Smooth muscle cell (in vitro differentiated cells): ENCODE measurements around the gene SF1. TPM values are rescaled to one million over a fixed set of nuclear protein-coding genes. Genes with fewer than 3 reads are reported as not detected.

Experiments used
- DNase-seq: peaks from one replicate; lab custom pipeline; 2025; ENCODE audit not compliant: unreplicated experiment; lab: John Stamatoyannopoulos, UW
- H2AFZ ChIP-seq: fragments of 200-600 bp; sonication (generic); 2 replicates; pipeline ENCODE4 v1.6.0; 2016; ENCODE audit warnings: antibody characterized with exemption, low read depth, mild to moderate bottlenecking
- H3F3A ChIP-seq: fragments of 200-600 bp; sonication (generic); 2 replicates; pipeline ENCODE4 v1.6.0; 2017; ENCODE audit warnings: antibody characterized with exemption, low read depth
- H3K27ac ChIP-seq: fragments of 200-600 bp; sonication (generic); 2 replicates; pipeline ENCODE4 v1.5.1; 2016; ENCODE audit warnings: low read depth, mild to moderate bottlenecking
- H3K27me3 ChIP-seq: fragments of 200-600 bp; sonication (generic); 2 replicates; pipeline ENCODE4 v1.6.1; 2016; ENCODE audit warnings: low read depth, mild to moderate bottlenecking
- H3K36me3 ChIP-seq: fragments of 200-600 bp; sonication (generic); 2 replicates; pipeline ENCODE4 v1.5.1; 2016; ENCODE audit warnings: low read depth
- H3K4me1 ChIP-seq: fragments of 200-600 bp; sonication (generic); 2 replicates; pipeline ENCODE4 v1.5.1; 2016; ENCODE audit warnings: low read depth
- H3K4me2 ChIP-seq: fragments of 200-600 bp; sonication (generic); 2 replicates; pipeline ENCODE4 v1.6.0; 2016; ENCODE audit warnings: mild to moderate bottlenecking
- H3K4me3 ChIP-seq: fragments of 200-600 bp; sonication (generic); 2 replicates; pipeline ENCODE4 v1.5.1; 2016; ENCODE audit warnings: mild to moderate bottlenecking
- H3K79me2 ChIP-seq: fragments of 200-600 bp; sonication (generic); 2 replicates; pipeline ENCODE4 v1.6.0; 2016; ENCODE audit warnings: low read depth, mild to moderate bottlenecking
- H3K9ac ChIP-seq: fragments of 200-600 bp; sonication (generic); 2 replicates; pipeline ENCODE4 v1.6.0; 2016; ENCODE audit warnings: low read depth
- H3K9me3 ChIP-seq: fragments of 200-600 bp; sonication (generic); replicated peaks from 2 replicates; pipeline ENCODE4 v1.5.1; 2016; ENCODE audit warnings: low read depth
- H4K20me1 ChIP-seq: fragments of 200-600 bp; sonication (generic); 2 replicates; pipeline ENCODE4 v1.6.0; 2016; ENCODE audit warnings: low read depth
- WGBS: methylation state at CpG from one replicate; pipeline ENCODE4 v1.1.7; 2016; ENCODE audit warnings: low lambda C conversion rate; 5-methylcytosine and 5-hydroxymethylcytosine counted together
- polyA plus RNA-seq: library from polyadenylated mRNA; unstranded; fragments of >200 nt; fragmentation: Nextera tagmentation; extraction: Ambion mirVana; gene quantifications from 2 replicates; pipeline ENCODE4 v1.2.1, GENCODE V29; 2016
- total RNA-seq: library from RNA; depleted of rRNA; stranded (reverse); fragments of >200 nt; gene quantifications from 2 replicates; pipeline ENCODE4 v1.2.3, GENCODE V29; 2014
- TF ChIP-seq, protein P1 (sequence below): fragments of 200-600 bp; sonication (generic); IDR thresholded peaks from 2 replicates; pipeline ENCODE4 v1.5.1; 2017; ENCODE audit warnings: borderline replicate concordance, mild to moderate bottlenecking, antibody characterized with exemption; ENCODE audit not compliant: insufficient read depth, poor library complexity, severe bottlenecking

SF1 gene
- total and polyA plus RNA-seq, 2 experiments from 2014 or later = 84.2 to 115 TPM

DNA sequence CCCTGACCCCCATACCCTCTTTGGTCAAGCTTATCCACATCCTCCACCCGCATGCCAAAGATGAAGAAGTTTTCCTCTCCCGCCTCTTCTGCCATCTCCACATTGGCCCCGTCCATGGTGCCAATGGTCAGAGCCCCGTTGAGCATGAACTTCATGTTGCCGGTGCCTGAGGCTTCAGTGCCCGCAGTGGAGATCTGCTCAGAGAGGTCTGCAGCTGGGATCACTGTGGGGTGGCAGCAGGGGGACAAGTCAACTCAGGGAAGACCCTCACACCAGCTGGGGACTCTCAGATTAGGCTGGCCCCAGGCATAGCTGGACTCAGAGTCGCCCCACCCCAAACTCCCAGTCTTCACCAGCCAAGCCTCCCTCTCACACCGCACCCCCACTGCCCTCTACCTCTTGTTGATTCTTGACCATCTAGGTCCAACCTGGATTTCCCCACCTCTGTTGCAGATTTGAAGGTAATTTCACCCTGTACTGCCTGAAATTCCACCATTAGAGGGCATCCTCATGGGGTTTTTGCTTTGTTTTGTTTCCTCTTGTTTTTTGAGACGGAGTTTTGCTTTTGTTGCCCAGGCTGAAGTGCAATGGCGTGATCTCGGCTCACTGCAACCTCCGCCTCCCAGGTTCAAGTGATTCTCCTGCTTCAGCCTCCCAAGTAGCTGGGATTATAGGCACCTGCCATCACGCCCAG is 27.8 kb downstream of the SF1 start:
- no peak overlapping the region for H3K4me3 ChIP-seq
- 95% methylated on average over 13 of the region's 13 CpGs for WGBS
- no peaks in the 10 kb centered on the region for H3K36me3 ChIP-seq
- H2AFZ ChIP-seq = no peak overlapping the region
- H3K27ac ChIP-seq = no peak overlapping the region
- DNase-seq = no peak
- no peaks in the 10 kb centered on the region for H3K79me2 ChIP-seq
- no peak overlapping the region for H3K9ac ChIP-seq
- H3F3A ChIP-seq = no peaks in the 10 kb centered on the region
- H3K4me1 ChIP-seq = peaks cover 4% of the 10 kb centered on the region
- TF ChIP-seq, protein P1, sequence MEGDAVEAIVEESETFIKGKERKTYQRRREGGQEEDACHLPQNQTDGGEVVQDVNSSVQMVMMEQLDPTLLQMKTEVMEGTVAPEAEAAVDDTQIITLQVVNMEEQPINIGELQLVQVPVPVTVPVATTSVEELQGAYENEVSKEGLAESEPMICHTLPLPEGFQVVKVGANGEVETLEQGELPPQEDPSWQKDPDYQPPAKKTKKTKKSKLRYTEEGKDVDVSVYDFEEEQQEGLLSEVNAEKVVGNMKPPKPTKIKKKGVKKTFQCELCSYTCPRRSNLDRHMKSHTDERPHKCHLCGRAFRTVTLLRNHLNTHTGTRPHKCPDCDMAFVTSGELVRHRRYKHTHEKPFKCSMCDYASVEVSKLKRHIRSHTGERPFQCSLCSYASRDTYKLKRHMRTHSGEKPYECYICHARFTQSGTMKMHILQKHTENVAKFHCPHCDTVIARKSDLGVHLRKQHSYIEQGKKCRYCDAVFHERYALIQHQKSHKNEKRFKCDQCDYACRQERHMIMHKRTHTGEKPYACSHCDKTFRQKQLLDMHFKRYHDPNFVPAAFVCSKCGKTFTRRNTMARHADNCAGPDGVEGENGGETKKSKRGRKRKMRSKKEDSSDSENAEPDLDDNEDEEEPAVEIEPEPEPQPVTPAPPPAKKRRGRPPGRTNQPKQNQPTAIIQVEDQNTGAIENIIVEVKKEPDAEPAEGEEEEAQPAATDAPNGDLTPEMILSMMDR = no peak
- no peaks in the 10 kb centered on the region for H3K27me3 ChIP-seq
- H4K20me1 ChIP-seq = no peaks in the 10 kb centered on the region
- H3K4me2 ChIP-seq = no peak overlapping the region
- H3K9me3 ChIP-seq = no peaks in the 10 kb centered on the region

DNA sequence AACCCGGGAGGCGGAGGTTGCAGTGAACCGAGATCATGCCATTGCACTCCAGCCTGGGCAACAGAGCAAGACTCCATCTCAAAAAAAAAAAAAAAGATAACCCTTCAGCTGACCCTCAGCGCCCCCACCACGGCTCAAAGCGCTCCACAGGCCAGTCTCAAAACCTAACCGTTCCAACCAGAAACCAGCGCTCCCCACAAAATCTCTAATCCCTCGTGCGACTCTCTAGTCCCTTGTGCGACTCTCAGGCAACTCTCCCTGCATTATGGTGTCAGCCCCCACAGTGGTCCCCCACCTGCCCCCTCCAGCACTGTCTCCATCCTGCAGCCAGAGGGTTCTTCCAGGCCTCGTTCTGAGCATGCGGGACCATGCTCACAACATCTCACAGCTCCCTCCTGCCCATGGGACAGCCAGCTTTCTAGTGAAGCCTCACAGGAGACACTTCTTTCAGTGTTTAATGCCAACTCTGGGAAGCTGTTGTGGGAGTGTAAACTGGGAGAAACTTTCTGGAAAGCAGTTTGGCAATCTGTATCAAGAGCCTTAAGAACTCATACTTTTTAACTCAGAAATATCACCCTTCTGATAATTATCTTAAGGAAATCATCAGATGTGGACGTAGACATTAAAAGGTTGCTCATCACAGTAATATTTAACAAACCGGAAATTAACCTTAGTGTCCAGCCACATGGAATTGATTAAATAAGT is 30.2 kb downstream of the SF1 start:
- Histone ChIP-seq H3K9ac (no peak overlapping the region), H3F3A (no peaks in the 10 kb centered on the region), H3K4me2 (no peak overlapping the region), H3K36me3 (no peaks in the 10 kb centered on the region), H3K27me3 (peaks cover 14% of the 10 kb centered on the region), H3K4me3 (no peak overlapping the region), H2AFZ (no peak overlapping the region), H3K4me1 (peaks cover 14% of the 10 kb centered on the region), H3K27ac (peak overlapping the region; percentile 26), H3K9me3 (no peaks in the 10 kb centered on the region), H4K20me1 (no peaks in the 10 kb centered on the region), H3K79me2 (no peaks in the 10 kb centered on the region)
- no peak for DNase-seq
- 91% methylated on average over 14 of the region's 15 CpGs for WGBS
- TF ChIP-seq, protein P1 = no peak

DNA sequence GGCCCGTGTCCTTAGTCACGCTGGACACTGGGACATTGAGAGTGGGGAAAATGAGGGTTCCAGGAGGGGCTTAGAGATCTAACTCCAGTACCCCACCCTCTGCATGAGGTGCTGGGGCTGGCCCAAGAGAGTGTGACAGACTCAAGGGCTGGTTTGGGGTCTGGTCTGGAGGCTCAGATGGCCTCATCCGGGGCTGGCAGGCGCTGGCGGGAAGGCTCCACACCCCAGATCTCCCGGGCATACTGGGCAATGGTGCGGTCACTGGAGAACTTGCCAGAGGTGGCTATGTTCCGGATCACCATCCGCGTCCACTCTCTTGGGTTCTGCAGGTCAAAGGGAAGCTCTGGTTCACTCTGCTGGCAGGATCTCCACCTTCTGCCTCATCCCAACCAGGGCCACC is 31.9 kb downstream of the SF1 start:
- Histone ChIP-seq H3K4me3 (no peak overlapping the region), H3K27ac (no peak overlapping the region), H3K4me2 (no peak overlapping the region), H3F3A (no peaks in the 10 kb centered on the region), H3K9me3 (no peaks in the 10 kb centered on the region), H3K79me2 (no peaks in the 10 kb centered on the region), H3K36me3 (no peaks in the 10 kb centered on the region), H4K20me1 (no peaks in the 10 kb centered on the region), H3K9ac (no peak overlapping the region), H3K4me1 (peaks cover 22% of the 10 kb centered on the region), H3K27me3 (peaks cover 30% of the 10 kb centered on the region), H2AFZ (no peak overlapping the region)
- 87% methylated on average over 8 of the region's 10 CpGs for WGBS
- TF ChIP-seq, protein P1 = no peak
- no peak for DNase-seq
